Activated T-cell treated with anti-CD3 and anti-CD28 coated beads for 4 hours (primary cell): Measurements from ENCODE around the gene CTRB1.
"Not testable (repeated sequence)": the region's sequence is repeated elsewhere in the genome, so short reads cannot be mapped to it uniquely, and the experiment has no call there.

ENCODE experiments used
- DNase-seq: peaks from one replicate; pipeline ENCODE4 v3.0.0-alpha.2; 2020

CTRB1 gene

GRCh38 chr16:75257886-75258806, 39.4 kb downstream of the CTRB1 start:
- no peak for DNase-seq

- DNase-seq = no peak
These were observed 40.0 kb downstream of the CTRB1 start for GRCh38 chr16:75258807-75259141.

- no peak for DNase-seq
These were observed 42.2 kb downstream of the CTRB1 start for GRCh38 chr16:75260851-75261589.

- no peak for DNase-seq
These were observed 42.8 kb downstream of the CTRB1 start for GRCh38 chr16:75261590-75262078.

- DNase-seq = no peak
These were observed 43.5 kb downstream of the CTRB1 start for GRCh38 chr16:75262104-75262799.

- no peak for DNase-seq
These were observed 44.0 kb downstream of the CTRB1 start for GRCh38 chr16:75262800-75263127.

- no peak for DNase-seq
These were observed 44.6 kb downstream of the CTRB1 start for GRCh38 chr16:75263291-75263962.

GRCh38 chr16:75263963-75264445, 45.2 kb downstream of the CTRB1 start:
- DNase-seq = no peak

GRCh38 chr16:75264457-75264998, 45.7 kb downstream of the CTRB1 start:
- DNase-seq = no peak

- DNase-seq = no peak
These were observed 46.5 kb downstream of the CTRB1 start for GRCh38 chr16:75264999-75265910.

GRCh38 chr16:75265911-75266701, 47.3 kb downstream of the CTRB1 start:
- no peak for DNase-seq

GRCh38 chr16:75266738-75267630, 48.2 kb downstream of the CTRB1 start:
- DNase-seq = no peak

GRCh38 chr16:75267631-75268264, 49.0 kb downstream of the CTRB1 start:
- DNase-seq = no peak

- not testable (repeated sequence) for DNase-seq
These were observed 50.6 kb downstream of the CTRB1 start for GRCh38 chr16:75269358-75269757.

GRCh38 chr16:75271441-75272096, 52.8 kb downstream of the CTRB1 start:
- DNase-seq = no peak

GRCh38 chr16:75272097-75272551, 53.3 kb downstream of the CTRB1 start:
- DNase-seq = no peak

- not testable (repeated sequence) for DNase-seq
These were observed 53.8 kb downstream of the CTRB1 start for GRCh38 chr16:75272629-75273028.
